Measurements from ENCODE around the gene TLK1.

Gene TLK1

GRCh38 chr2:170966648-170967396 lies 193.9 kb downstream of the TLK1 start:
- DNase-seq (ENCODE audit: low read depth in 2 of 2): no peak

- no peak for DNase-seq (ENCODE audit: low read depth in 2 of 2)
These were observed 195.1 kb downstream of the TLK1 start for GRCh38 chr2:170965446-170966225.

- DNase-seq (ENCODE audit: low read depth in 2 of 2): no peak
These were observed 197.3 kb downstream of the TLK1 start for GRCh38 chr2:170963386-170963785.

GRCh38 chr2:170953941-170954340 lies 206.8 kb downstream of the TLK1 start:
- no peak for DNase-seq (ENCODE audit: low read depth in 2 of 2)

GRCh38 chr2:170950221-170950761 lies 210.4 kb downstream of the TLK1 start:
- DNase-seq (ENCODE audit: low read depth in 2 of 2): no peak

GRCh38 chr2:170949415-170949814 lies 211.3 kb downstream of the TLK1 start:
- no peak for DNase-seq (ENCODE audit: low read depth in 2 of 2)

- DNase-seq (ENCODE audit: low read depth in 2 of 2): no peak
These were observed 216.1 kb downstream of the TLK1 start for GRCh38 chr2:170944545-170944944.

GRCh38 chr2:170943596-170943995 lies 217.1 kb downstream of the TLK1 start:
- no peak for DNase-seq (ENCODE audit: low read depth in 2 of 2)

- no peak for DNase-seq (ENCODE audit: low read depth in 2 of 2)
These were observed 217.7 kb downstream of the TLK1 start for GRCh38 chr2:170943041-170943440.

- DNase-seq (ENCODE audit: low read depth in 2 of 2): no peak
These were observed 218.1 kb downstream of the TLK1 start for GRCh38 chr2:170942615-170943014.
